HepG2 (cell line): ENCODE measurements around the gene FAM20C.

Source experiments
- CEBPB ChIP-seq: IDR thresholded peaks from 2 replicates; pipeline ENCODE4 v1.6.1; 2011; ENCODE audit warnings: low read depth, low read length, improper control_type of control experiment, borderline replicate concordance
- EZH2 ChIP-seq: conservative IDR thresholded peaks from 2 replicates; pipeline ENCODE4 v1.6.1; 2012; ENCODE audit warnings: mild to moderate bottlenecking, low read depth, low read length, moderate library complexity
- HOXA5 ChIP-seq: sonication (generic); formaldehyde crosslinking; IDR thresholded peaks from 2 replicates; pipeline ENCODE4 v1.4.0; 2020; ENCODE audit warnings: missing genetic modification reagents
- NR2F1 ChIP-seq, 2 experiments: fragments of 450-650 bp in 1 of 2; formaldehyde crosslinking in 1 of 2; IDR thresholded peaks; 2 replicates each; pipeline versions ENCODE4 v1.5.0 to v1.6.1; 2016 to 2020; ENCODE audit warnings: mild to moderate bottlenecking in 1 of 2, missing compliant biosample characterization in 1 of 2, missing genetic modification reagents in 1 of 2, moderate library complexity in 1 of 2
- ZBTB3 ChIP-seq: sonication (generic); formaldehyde crosslinking; IDR thresholded peaks from 2 replicates; pipeline ENCODE4 v1.4.0; 2020; ENCODE audit warnings: low read depth, mild to moderate bottlenecking, moderate library complexity, missing genetic modification reagents, borderline replicate concordance

DNA sequence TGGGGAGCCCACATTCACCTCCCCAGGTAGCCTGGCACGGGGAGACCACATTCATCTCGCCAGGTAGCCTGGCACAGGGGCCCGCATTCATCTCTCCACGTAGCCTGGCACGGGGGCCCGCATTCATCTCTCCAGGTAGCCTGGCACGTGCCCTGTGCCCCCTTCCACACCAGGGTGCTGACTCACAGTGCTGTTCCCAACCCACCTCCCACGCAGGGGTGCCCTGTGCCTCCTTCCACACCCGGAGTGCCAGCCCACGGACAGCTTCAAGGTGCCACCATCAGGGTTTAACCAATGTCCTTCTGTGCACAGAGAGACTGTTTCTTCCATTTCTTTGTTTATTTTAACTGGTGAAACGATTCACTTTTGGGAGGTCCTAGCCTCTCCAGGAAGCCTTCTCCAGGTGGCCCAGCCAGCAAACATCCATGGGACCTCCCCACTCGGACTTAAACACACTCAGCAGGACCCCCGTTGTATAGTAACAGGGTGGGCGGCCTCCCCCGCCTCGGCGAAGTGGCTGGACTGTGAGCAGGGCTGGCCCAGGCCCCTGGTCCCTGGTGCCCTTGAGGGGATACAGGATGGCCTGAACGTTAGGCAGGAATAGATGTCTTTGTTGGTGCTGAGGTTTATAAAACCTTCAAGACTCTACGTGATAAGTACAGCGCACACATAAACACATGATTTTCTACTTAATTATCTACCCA lies 56.5 kb downstream of the FAM20C start:
- TF ChIP-seq HOXA5 (CRISPR knock-in tag) (no peak), ZBTB3 (CRISPR knock-in tag) (no peak), NR2F1 (CRISPR knock-in tag; IDR thresholded peaks at IDR 0.05) (no peak), EZH2 (no peak), CEBPB (no peak)
